Upper lobe of left lung (tissue), 4 donors: ENCODE data around the gene TTC39C.

Source experiments
- POLR2A ChIP-seq, 4 donors: fragments of 450-650 bp; IDR thresholded peaks; one replicate each; pipeline ENCODE4 v1.5.1; 2016 to 2017; ENCODE audit warnings: antibody characterized with exemption in 4 of 4, mild to moderate bottlenecking in 2 of 4
- POLR2AphosphoS5 ChIP-seq, 2 donors: sonication (generic); formaldehyde crosslinking; IDR thresholded peaks; one replicate each; pipeline ENCODE4 v1.5.1; 2017; ENCODE audit warnings: antibody characterized with exemption in 2 of 2
- TF ChIP-seq, protein P1 (sequence below), 6 experiments: fragments of 450-650 bp in 4 of 6; fragments of 200-600 bp in 2 of 6; sonication (generic) in 2 of 6; IDR thresholded peaks; one replicate each; pipeline ENCODE4 v1.5.1; 2016 to 2019; ENCODE audit warnings: antibody characterized with exemption in 6 of 6

DNA sequence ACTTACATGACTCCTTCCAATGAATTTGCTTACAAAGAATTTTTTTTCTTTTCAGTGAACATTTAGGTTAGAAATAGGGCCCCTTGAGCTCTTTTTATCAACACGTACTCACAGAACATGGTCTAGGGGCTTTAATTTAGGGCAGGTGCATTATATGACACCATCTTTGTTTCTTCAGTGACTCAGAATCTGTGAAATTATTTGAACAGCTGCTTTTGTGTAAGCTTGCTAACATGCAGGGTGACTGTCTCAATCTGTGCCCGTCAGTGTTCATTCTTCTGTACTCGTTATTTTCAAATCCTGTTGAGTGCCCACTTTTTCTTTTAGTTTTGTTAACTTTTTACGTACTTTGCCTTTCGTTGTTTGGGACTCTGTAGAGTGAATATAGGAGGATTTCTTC, 71.5 kb downstream of the TTC39C start:
- TF ChIP-seq, protein P1, sequence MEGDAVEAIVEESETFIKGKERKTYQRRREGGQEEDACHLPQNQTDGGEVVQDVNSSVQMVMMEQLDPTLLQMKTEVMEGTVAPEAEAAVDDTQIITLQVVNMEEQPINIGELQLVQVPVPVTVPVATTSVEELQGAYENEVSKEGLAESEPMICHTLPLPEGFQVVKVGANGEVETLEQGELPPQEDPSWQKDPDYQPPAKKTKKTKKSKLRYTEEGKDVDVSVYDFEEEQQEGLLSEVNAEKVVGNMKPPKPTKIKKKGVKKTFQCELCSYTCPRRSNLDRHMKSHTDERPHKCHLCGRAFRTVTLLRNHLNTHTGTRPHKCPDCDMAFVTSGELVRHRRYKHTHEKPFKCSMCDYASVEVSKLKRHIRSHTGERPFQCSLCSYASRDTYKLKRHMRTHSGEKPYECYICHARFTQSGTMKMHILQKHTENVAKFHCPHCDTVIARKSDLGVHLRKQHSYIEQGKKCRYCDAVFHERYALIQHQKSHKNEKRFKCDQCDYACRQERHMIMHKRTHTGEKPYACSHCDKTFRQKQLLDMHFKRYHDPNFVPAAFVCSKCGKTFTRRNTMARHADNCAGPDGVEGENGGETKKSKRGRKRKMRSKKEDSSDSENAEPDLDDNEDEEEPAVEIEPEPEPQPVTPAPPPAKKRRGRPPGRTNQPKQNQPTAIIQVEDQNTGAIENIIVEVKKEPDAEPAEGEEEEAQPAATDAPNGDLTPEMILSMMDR (IDR thresholded peaks at IDR 0.05): no peak
- TF ChIP-seq POLR2AphosphoS5 (IDR thresholded peaks at IDR 0.05): no peak
- no peak for TF ChIP-seq POLR2A (IDR thresholded peaks at IDR 0.05)
